ENCODE measurements around the gene AHR. TPM values are rescaled to one million over a fixed set of nuclear protein-coding genes. Genes with fewer than 3 reads are reported as not detected.

AHR gene
- total and polyA plus RNA-seq, 2 experiments from 2014 or later: 10.6 to 69.8 TPM

GRCh38 chr7:17355050-17355449, 56.6 kb downstream of the AHR start:
- no peak for DNase-seq (ENCODE audit: low spot score)
- no peak for TF ChIP-seq EZH2phosphoT487 (IDR thresholded peaks at IDR 0.05; ENCODE audit: low read depth, severe bottlenecking, unreplicated experiment)
- no peak for TF ChIP-seq EZH2 (IDR thresholded peaks at IDR 0.05; ENCODE audit: borderline replicate concordance)
- no peak for TF ChIP-seq CTCF (IDR thresholded peaks at IDR 0.05; ENCODE audit: poor library complexity)
- H3K9me2 ChIP-seq (replicated peaks; ENCODE audit: insufficient read depth): no peaks in the 10 kb centered on the region
- no peaks in the 10 kb centered on the region for H3K79me2 ChIP-seq
- H3K4me2 ChIP-seq: no peak overlapping the region
- no peak overlapping the region for H3K4me3 ChIP-seq
- H3K27ac ChIP-seq: no peak overlapping the region
- no peaks in the 10 kb centered on the region for H3K36me3 ChIP-seq (replicated peaks; ENCODE audit: insufficient read depth, low read depth)
- H4K20me1 ChIP-seq (ENCODE audit: insufficient read depth, poor library complexity, severe bottlenecking): no peaks in the 10 kb centered on the region
- no peaks in the 10 kb centered on the region for H3K27me3 ChIP-seq
- H2AFZ ChIP-seq: no peak overlapping the region
- peaks cover 1% of the 10 kb centered on the region for H3K9me3 ChIP-seq (ENCODE audit: low read depth)
- H3K4me1 ChIP-seq (ENCODE audit: insufficient read depth): no peaks in the 10 kb centered on the region

- H3K9me3 ChIP-seq (ENCODE audit: low read depth): no peaks in the 10 kb centered on the region
- no peaks in the 10 kb centered on the region for H3K36me3 ChIP-seq (replicated peaks; ENCODE audit: insufficient read depth, low read depth)
- no peak for TF ChIP-seq CTCF (IDR thresholded peaks at IDR 0.05; ENCODE audit: poor library complexity)
- TF ChIP-seq EZH2 (IDR thresholded peaks at IDR 0.05; ENCODE audit: borderline replicate concordance): no peak
- TF ChIP-seq EZH2phosphoT487 (IDR thresholded peaks at IDR 0.05; ENCODE audit: low read depth, severe bottlenecking, unreplicated experiment): no peak
- no peak for DNase-seq (ENCODE audit: low spot score)
- H3K4me3 ChIP-seq: no peak overlapping the region
- no peak overlapping the region for H2AFZ ChIP-seq
- no peaks in the 10 kb centered on the region for H3K27me3 ChIP-seq
- no peaks in the 10 kb centered on the region for H3K9me2 ChIP-seq (replicated peaks; ENCODE audit: insufficient read depth)
- WGBS (ENCODE audit: low lambda C conversion rate, missing lambda C conversion rate): 95% methylated on average over 2 of the region's 2 CpGs
- no peak overlapping the region for H3K27ac ChIP-seq
- H3K4me2 ChIP-seq: no peak overlapping the region
- H4K20me1 ChIP-seq (ENCODE audit: insufficient read depth, poor library complexity, severe bottlenecking): no peaks in the 10 kb centered on the region
- H3K79me2 ChIP-seq: no peaks in the 10 kb centered on the region
- peaks cover under 1% of the 10 kb centered on the region for H3K4me1 ChIP-seq (ENCODE audit: insufficient read depth)
These were observed 59.5 kb downstream of the AHR start for GRCh38 chr7:17357952-17358351.

GRCh38 chr7:17359610-17360009, 61.2 kb downstream of the AHR start:
- H2AFZ ChIP-seq: no peak overlapping the region
- TF ChIP-seq EZH2 (IDR thresholded peaks at IDR 0.05; ENCODE audit: borderline replicate concordance): no peak
- no peak for TF ChIP-seq EZH2phosphoT487 (IDR thresholded peaks at IDR 0.05; ENCODE audit: low read depth, severe bottlenecking, unreplicated experiment)
- no peak for TF ChIP-seq CTCF (IDR thresholded peaks at IDR 0.05; ENCODE audit: poor library complexity)
- DNase-seq (ENCODE audit: low spot score): no peak

More at GRCh38 chr7:17359610-17360009, 61.2 kb downstream of the AHR start:
- H3K9me3 ChIP-seq (ENCODE audit: low read depth): no peaks in the 10 kb centered on the region
- no peaks in the 10 kb centered on the region for H3K9me2 ChIP-seq (replicated peaks; ENCODE audit: insufficient read depth)
- WGBS (ENCODE audit: low lambda C conversion rate, missing lambda C conversion rate): 93% methylated on average over 6 of the region's 6 CpGs
- H3K4me1 ChIP-seq (ENCODE audit: insufficient read depth): peaks cover 3% of the 10 kb centered on the region
- no peaks in the 10 kb centered on the region for H4K20me1 ChIP-seq (ENCODE audit: insufficient read depth, poor library complexity, severe bottlenecking)
- no peak overlapping the region for H3K4me3 ChIP-seq
- H3K79me2 ChIP-seq: no peaks in the 10 kb centered on the region
- no peaks in the 10 kb centered on the region for H3K27me3 ChIP-seq
- H3K36me3 ChIP-seq (replicated peaks; ENCODE audit: insufficient read depth, low read depth): no peaks in the 10 kb centered on the region
- no peak overlapping the region for H3K4me2 ChIP-seq
- H3K27ac ChIP-seq: no peak overlapping the region
